MCF 10A (cell line): ENCODE data around the gene NCOA5. TPM values are rescaled to one million over a fixed set of nuclear protein-coding genes. Genes with fewer than 3 reads are reported as not detected.
A peak's percentile ranks its signal among the peaks of the same experiment; 100 is the strongest.

Source experiments
- BruUV-seq: library from RNA; stranded (reverse); fragments of 400-500 nt; replicated peaks from 2 replicates; lab custom pipeline; 2021; lab: Mats Ljungman, UMichigan
- CTCF ChIA-PET: fragments of 300-600 bp; sonication (Branson Sonifier 250); formaldehyde crosslinking; extraction: SDS; loops from one replicate; lab custom pipeline; 2021; ENCODE audit warnings: antibody characterized with exemption, inconsistent platforms; lab: Yijun Ruan, JAX
- POLR2A ChIA-PET: fragments of 300-600, 350-650 bp; sonication (Branson Sonifier 250); formaldehyde crosslinking; extraction: SDS; loops from one replicate; lab custom pipeline; 2020; ENCODE audit warnings: antibody characterized with exemption, inconsistent platforms; lab: Yijun Ruan, JAX
- DNase-seq: peaks from one replicate; pipeline ENCODE4 v3.0.0-alpha.2; 2018; ENCODE audit not compliant: unreplicated experiment
- H3K27ac Mint-ChIP-seq: one replicate; pipeline ENCODE4 v1.8.0; 2022; ENCODE audit warnings: mild to moderate bottlenecking, low read depth, mixed read lengths; ENCODE audit not compliant: unreplicated experiment
- H3K27me3 Mint-ChIP-seq: one replicate; pipeline ENCODE4 v1.8.0; 2022; ENCODE audit warnings: mixed read lengths; ENCODE audit not compliant: insufficient read depth, unreplicated experiment
- H3K36me3 Mint-ChIP-seq: one replicate; pipeline ENCODE4 v1.8.0; 2022; ENCODE audit warnings: mild to moderate bottlenecking, moderate library complexity, mixed read lengths; ENCODE audit not compliant: insufficient read depth, unreplicated experiment
- H3K4me1 Mint-ChIP-seq: one replicate; pipeline ENCODE4 v1.8.0; 2022; ENCODE audit warnings: mixed read lengths; ENCODE audit not compliant: insufficient read depth, unreplicated experiment
- H3K4me3 Mint-ChIP-seq: one replicate; pipeline ENCODE4 v1.8.0; 2022; ENCODE audit warnings: mild to moderate bottlenecking, moderate library complexity, mixed read lengths; ENCODE audit not compliant: unreplicated experiment
- H3K9me3 Mint-ChIP-seq: one replicate; pipeline ENCODE4 v1.8.0; 2022; ENCODE audit warnings: mixed read lengths; ENCODE audit not compliant: unreplicated experiment
- CTCF ChIP-seq: fragments of 200-600 bp; IDR thresholded peaks from one replicate; pipeline ENCODE4 v1.8.0; 2022; ENCODE audit warnings: antibody characterized with exemption, mild to moderate bottlenecking; ENCODE audit not compliant: unreplicated experiment
- intact Hi-C: fragments of 100-400 bp; cut with micrococcal nuclease; formaldehyde crosslinking; loops from 2 replicates; pipeline ENCODE4 v1.14.1; 2022
- total RNA-seq: library from RNA; stranded (reverse); gene quantifications from 2 replicates; pipeline ENCODE4 v1.2.3, GENCODE V29; 2022

Gene NCOA5
- total RNA-seq, 1 experiment from 2014 or later: 26.0 TPM

GRCh38 chr20:46128310-46129151 lies 38.8 kb upstream of the NCOA5 start:
- TF ChIP-seq CTCF: peak; percentile 69
- Mint-ChIP-seq H3K4me1 (no peaks in the 10 kb centered on the region), H3K4me3 (no peak overlapping the region), H3K27me3 (peaks cover 44% of the 10 kb centered on the region), H3K9me3 (no peaks in the 10 kb centered on the region), H3K27ac (no peak overlapping the region), H3K36me3 (peaks cover 5% of the 10 kb centered on the region)
- intact Hi-C loops: no loop called here
- ChIA-PET POLR2A (interaction anchor here (0.5 to 1.1 kb wide), 5 partner anchors 127 to 1187 kb away, joined by 3 to 4 read pairs (median 3); no protein-coding TSS in a partner anchor), CTCF (interaction anchor here (0.6 to 8.3 kb wide), 33 partner anchors 8 to 973 kb away, joined by 3 to 146 read pairs (median 4); partner anchors contain the start of gene ELMO2)
- no TSS peak for BruUV-seq
- no peak for DNase-seq

- no peak overlapping the region for H3K27ac Mint-ChIP-seq
- peaks cover 10% of the 10 kb centered on the region for H3K36me3 Mint-ChIP-seq
- no peaks in the 10 kb centered on the region for H3K4me1 Mint-ChIP-seq
- POLR2A ChIA-PET: interaction anchor here (1.0 kb wide), 1 partner anchor 221 kb away, joined by 4 read pairs; no protein-coding TSS in a partner anchor
- intact Hi-C loops: no loop called here
- no peaks in the 10 kb centered on the region for H3K9me3 Mint-ChIP-seq
- peaks cover 49% of the 10 kb centered on the region for H3K27me3 Mint-ChIP-seq
- DNase-seq: no peak
- BruUV-seq: no TSS peak
- CTCF ChIA-PET: interaction anchor here (0.8 to 8.3 kb wide), 5 partner anchors 220 to 310 kb away, joined by 4 to 146 read pairs (median 18); no protein-coding TSS in a partner anchor
- H3K4me3 Mint-ChIP-seq: no peak overlapping the region
- no peak for TF ChIP-seq CTCF
These were observed 37.7 kb upstream of the NCOA5 start for GRCh38 chr20:46127396-46128010.

- POLR2A ChIA-PET: interaction anchor here (0.5 kb wide), 1 partner anchor 1239 kb away, joined by 4 read pairs; no protein-coding TSS in a partner anchor
- no TSS peak for BruUV-seq
- CTCF ChIA-PET: interaction anchor here (0.6 to 3.8 kb wide), 3 partner anchors 287 to 445 kb away, joined by 3 to 24 read pairs (median 4); no protein-coding TSS in a partner anchor
- Mint-ChIP-seq H3K27ac (no peak overlapping the region), H3K9me3 (no peaks in the 10 kb centered on the region), H3K4me1 (peaks cover 7% of the 10 kb centered on the region), H3K27me3 (peaks cover 47% of the 10 kb centered on the region), H3K36me3 (peaks cover 10% of the 10 kb centered on the region), H3K4me3 (no peak overlapping the region)
- DNase-seq: no peak
- no peak for TF ChIP-seq CTCF
- intact Hi-C loops: no loop called here
These were observed 36.8 kb upstream of the NCOA5 start for GRCh38 chr20:46126440-46127056.
